Measurements from ENCODE around the gene JAM3.

Gene JAM3

GRCh38 chr11:134025082-134025429, 43.8 kb upstream of the JAM3 start:
- CTCF ChIA-PET = interaction anchor here (0.7 kb wide), 1 partner anchor 246 kb away, joined by 4 read pairs; no protein-coding TSS in a partner anchor

GRCh38 chr11:134026655-134027343, 42.1 kb upstream of the JAM3 start:
- ChIA-PET CTCF (interaction anchor here (1.7 kb wide), 1 partner anchor 19 kb away, joined by 4 read pairs; no protein-coding TSS in a partner anchor), POLR2A (ENCODE audit: low non-redundant PET) (no interaction called here)
- no peak for TF ChIP-seq CTCF (conservative IDR thresholded peaks at IDR 0.05; ENCODE audit: low read depth)
- DNase-seq (ENCODE audit: low spot score) = no peak
- no peak overlapping the region for H3K27ac ChIP-seq

More at GRCh38 chr11:134025082-134025429, 43.8 kb upstream of the JAM3 start:
- POLR2A ChIA-PET (ENCODE audit: low non-redundant PET) = no interaction called here
- no peak for TF ChIP-seq CTCF (conservative IDR thresholded peaks at IDR 0.05; ENCODE audit: low read depth)
- peak; percentile 26 for DNase-seq (ENCODE audit: low spot score)
- peak overlapping the region; percentile 38; the same call in 1 of the 2 replicates for H3K27ac ChIP-seq

GRCh38 chr11:134027671-134028070, 41.2 kb upstream of the JAM3 start:
- no peak for TF ChIP-seq CTCF (conservative IDR thresholded peaks at IDR 0.05; ENCODE audit: low read depth)
- ChIA-PET CTCF (interaction anchor here (1.7 kb wide), 1 partner anchor 18 kb away, joined by 4 read pairs; no protein-coding TSS in a partner anchor), POLR2A (ENCODE audit: low non-redundant PET) (no interaction called here)
- DNase-seq (ENCODE audit: low spot score) = no peak
- H3K27ac ChIP-seq = no peak overlapping the region

- H3K27ac ChIP-seq = no peak overlapping the region
- ChIA-PET POLR2A (ENCODE audit: low non-redundant PET) (no interaction called here), CTCF (no interaction called here)
- no peak for TF ChIP-seq CTCF (conservative IDR thresholded peaks at IDR 0.05; ENCODE audit: low read depth)
- no peak for DNase-seq (ENCODE audit: low spot score)
These were observed 40.4 kb upstream of the JAM3 start for GRCh38 chr11:134028368-134028920.

GRCh38 chr11:134030853-134031252, 38.0 kb upstream of the JAM3 start:
- no peak for DNase-seq (ENCODE audit: low spot score)
- CTCF ChIA-PET = interaction anchor here (0.6 kb wide), 2 partner anchors 43 to 56 kb away, joined by 3 read pairs; no protein-coding TSS in a partner anchor
- H3K27ac ChIP-seq = no peak overlapping the region
- TF ChIP-seq CTCF (conservative IDR thresholded peaks at IDR 0.05; ENCODE audit: low read depth) = no peak
- POLR2A ChIA-PET (ENCODE audit: low non-redundant PET) = no interaction called here

GRCh38 chr11:134032043-134032442, 36.8 kb upstream of the JAM3 start:
- CTCF ChIA-PET = interaction anchor here (0.6 kb wide), 1 partner anchor 66 kb away, joined by 3 read pairs; no protein-coding TSS in a partner anchor
- TF ChIP-seq CTCF (conservative IDR thresholded peaks at IDR 0.05; ENCODE audit: low read depth) = no peak
- POLR2A ChIA-PET (ENCODE audit: low non-redundant PET) = no interaction called here
- no peak for DNase-seq (ENCODE audit: low spot score)
- no peak overlapping the region for H3K27ac ChIP-seq

Data from RWPE1 (cell line).